ENCODE measurements around the gene AMIGO3. TPM values are rescaled to one million over a fixed set of nuclear protein-coding genes. Genes with fewer than 3 reads are reported as not detected.

Gene AMIGO3
- total and polyA plus RNA-seq, 2 donors from 2014 or later: 0.73 TPM; not detected in 1

- H3K4me3 ChIP-seq (ENCODE audit: low read length in 3 of 3): no peak overlapping the region
- DNase-seq (peak in 1 of 5 donors; percentile 71), FAIRE-seq (no peak)
- TF ChIP-seq CTCF (IDR thresholded peaks at IDR 0.05; ENCODE audit: borderline replicate concordance, extremely low read depth, insufficient read depth): peak; percentile 26
- no peaks in the 10 kb centered on the region for H3K27me3 ChIP-seq (ENCODE audit: control insufficient read depth, insufficient read depth, low read length)
- intact Hi-C loops (cut with DNase I): no loop called here
- no peaks in the 10 kb centered on the region for H3K4me1 ChIP-seq (ENCODE audit: control insufficient read depth in 2 of 3, insufficient read depth in 2 of 3, low read depth in 1 of 3, low read length in 3 of 3)
- H3K9me3 ChIP-seq (ENCODE audit: control insufficient read depth in 2 of 3, insufficient read depth in 1 of 3, low read length in 3 of 3): no peaks in the 10 kb centered on the region
- peaks cover 0 to 22% (median 20%) of the 10 kb centered on the region in 3 donors for H3K36me3 ChIP-seq (ENCODE audit: control insufficient read depth in 2 of 3, insufficient read depth in 3 of 3, low read length in 3 of 3)
- H3K27ac ChIP-seq (ENCODE audit: low read depth in 2 of 2, low read length in 2 of 2): no peak overlapping the region
- H3K9ac ChIP-seq (ENCODE audit: low read length in 3 of 3): no peak overlapping the region
Measured at GRCh38 chr3:49701388-49702077, 18.0 kb downstream of the AMIGO3 start.

- intact Hi-C loops (cut with DNase I): no loop called here
Measured at GRCh38 chr3:49700453-49701128, 18.9 kb downstream of the AMIGO3 start.

GRCh38 chr3:49700014-49700413 lies 19.5 kb downstream of the AMIGO3 start:
- Histone ChIP-seq H3K9me3 (ENCODE audit: control insufficient read depth in 2 of 3, insufficient read depth in 1 of 3, low read length in 3 of 3) (no peaks in the 10 kb centered on the region), H3K27me3 (ENCODE audit: control insufficient read depth, insufficient read depth, low read length) (no peaks in the 10 kb centered on the region), H3K4me1 (ENCODE audit: control insufficient read depth in 2 of 3, insufficient read depth in 2 of 3, low read depth in 1 of 3, low read length in 3 of 3) (no peaks in the 10 kb centered on the region), H3K27ac (ENCODE audit: low read depth in 2 of 2, low read length in 2 of 2) (no peak overlapping the region), H3K9ac (ENCODE audit: low read length in 3 of 3) (no peak overlapping the region), H3K36me3 (ENCODE audit: control insufficient read depth in 2 of 3, insufficient read depth in 3 of 3, low read length in 3 of 3) (peaks cover 0 to 20% (median 17%) of the 10 kb centered on the region in 3 donors), H3K4me3 (ENCODE audit: low read length in 3 of 3) (no peak overlapping the region)
- no peak for DNase-seq
- intact Hi-C loops (cut with DNase I): no loop called here
- no peak for TF ChIP-seq CTCF (IDR thresholded peaks at IDR 0.05; ENCODE audit: borderline replicate concordance, extremely low read depth, insufficient read depth)
- no peak for FAIRE-seq

More at GRCh38 chr3:49700453-49701128, 18.9 kb downstream of the AMIGO3 start:
- H3K9ac ChIP-seq (ENCODE audit: low read length in 3 of 3): no peak overlapping the region
- H3K27me3 ChIP-seq (ENCODE audit: control insufficient read depth, insufficient read depth, low read length): no peaks in the 10 kb centered on the region
- no peak overlapping the region for H3K4me3 ChIP-seq (ENCODE audit: low read length in 3 of 3)
- H3K4me1 ChIP-seq (ENCODE audit: control insufficient read depth in 2 of 3, insufficient read depth in 2 of 3, low read depth in 1 of 3, low read length in 3 of 3): no peaks in the 10 kb centered on the region
- H3K36me3 ChIP-seq (ENCODE audit: control insufficient read depth in 2 of 3, insufficient read depth in 3 of 3, low read length in 3 of 3): peaks cover 0 to 20% (median 18%) of the 10 kb centered on the region in 3 donors
- DNase-seq (no peak), FAIRE-seq (no peak)
- H3K27ac ChIP-seq (ENCODE audit: low read depth in 2 of 2, low read length in 2 of 2): no peak overlapping the region
- no peaks in the 10 kb centered on the region for H3K9me3 ChIP-seq (ENCODE audit: control insufficient read depth in 2 of 3, insufficient read depth in 1 of 3, low read length in 3 of 3)
- TF ChIP-seq CTCF (IDR thresholded peaks at IDR 0.05; ENCODE audit: borderline replicate concordance, extremely low read depth, insufficient read depth): no peak

Data from kidney (tissue), 14 donors.